WTC11 (cell line): ENCODE measurements around the gene SEMA5B. TPM values are rescaled to one million over a fixed set of nuclear protein-coding genes. Genes with fewer than 3 reads are reported as not detected.
A peak's percentile ranks its signal among the peaks of the same experiment; 100 is the strongest.

Source experiments
- ATAC-seq: fragments of 200-7000 bp; cut with Tn5 transposase; 2 replicates; pipeline ENCODE4 v1.10.0; 2021; ENCODE audit warnings: mild to moderate bottlenecking, moderate library complexity
- CTCF ChIA-PET: fragments of 300-600 bp; sonication (Branson Sonifier 250); formaldehyde crosslinking; loops from one replicate; lab custom pipeline; 2021; ENCODE audit warnings: antibody characterized with exemption; lab: Charles Lee
- POLR2A ChIA-PET: fragments of 350-600 bp; sonication (Branson Sonifier 250); formaldehyde crosslinking; loops from one replicate; lab custom pipeline; 2021; ENCODE audit warnings: antibody characterized with exemption; lab: Charles Lee
- DNase-seq: peaks from one replicate; pipeline ENCODE4 v3.0.0; 2021; ENCODE audit warnings: low spot score
- H3K27ac Mint-ChIP-seq: 2 replicates; pipeline ENCODE4 v1.8.0; 2021; ENCODE audit warnings: mixed read lengths
- H3K27me3 Mint-ChIP-seq: 2 replicates; pipeline ENCODE4 v1.8.0; 2021; ENCODE audit warnings: low read depth, mild to moderate bottlenecking, moderate library complexity, mixed read lengths
- H3K36me3 Mint-ChIP-seq: 2 replicates; pipeline ENCODE4 v1.8.0; 2021; ENCODE audit warnings: mixed read lengths
- H3K4me1 Mint-ChIP-seq: 2 replicates; pipeline ENCODE4 v1.8.0; 2022; ENCODE audit warnings: mixed read lengths
- H3K4me3 Mint-ChIP-seq: 2 replicates; pipeline ENCODE4 v1.8.0; 2021; ENCODE audit warnings: mild to moderate bottlenecking, moderate library complexity, mixed read lengths
- H3K9me3 Mint-ChIP-seq: 2 replicates; pipeline ENCODE4 v1.8.0; 2021; ENCODE audit warnings: mixed read lengths
- CBFB ChIP-seq: sonication (generic); formaldehyde crosslinking; IDR thresholded peaks from 2 replicates; pipeline ENCODE4 v1.8.1; 2022; ENCODE audit warnings: mild to moderate bottlenecking, low read depth, missing genetic modification reagents
- ELF4 ChIP-seq: sonication (generic); formaldehyde crosslinking; IDR thresholded peaks from 2 replicates; pipeline ENCODE4 v1.8.1; 2022; ENCODE audit warnings: low read depth, mild to moderate bottlenecking, moderate library complexity, missing genetic modification reagents
- GABPB1 ChIP-seq: sonication (generic); formaldehyde crosslinking; IDR thresholded peaks from 2 replicates; pipeline ENCODE4 v1.8.1; 2023; ENCODE audit warnings: mild to moderate bottlenecking, missing genetic modification reagents
- HMGA2 ChIP-seq: fragments of 250-450 bp; sonication (Bioruptor Pico); IDR thresholded peaks from 2 replicates; pipeline ENCODE4 v1.4.0; 2021; ENCODE audit warnings: mild to moderate bottlenecking, moderate library complexity
- KAT7 ChIP-seq: sonication (generic); formaldehyde crosslinking; IDR thresholded peaks from 2 replicates; pipeline ENCODE4 v1.8.1; 2023; ENCODE audit warnings: missing genetic modification reagents, mild to moderate bottlenecking, borderline replicate concordance
- MYBL2 ChIP-seq: sonication (generic); formaldehyde crosslinking; IDR thresholded peaks from 2 replicates; pipeline ENCODE4 v1.8.1; 2023; ENCODE audit warnings: mild to moderate bottlenecking, moderate library complexity, missing genetic modification reagents
- NFYB ChIP-seq: sonication (generic); formaldehyde crosslinking; conservative IDR thresholded peaks from 2 replicates; pipeline ENCODE4 v1.8.0; 2022; ENCODE audit warnings: low read depth, missing genetic modification reagents
- PRRX2 ChIP-seq: fragments of 250-450 bp; sonication (Bioruptor Pico); IDR thresholded peaks from 2 replicates; pipeline ENCODE4 v1.8.0; 2021; ENCODE audit warnings: mild to moderate bottlenecking
- RELA ChIP-seq: sonication (generic); formaldehyde crosslinking; IDR thresholded peaks from 2 replicates; pipeline ENCODE4 v1.8.1; 2022; ENCODE audit warnings: missing genetic modification reagents, mild to moderate bottlenecking, borderline replicate concordance
- RORB ChIP-seq: fragments of 250-450 bp; sonication (Bioruptor Pico); IDR thresholded peaks from 2 replicates; pipeline ENCODE4 v1.9.0; 2021; ENCODE audit warnings: mild to moderate bottlenecking
- SMAD3 ChIP-seq: sonication (generic); formaldehyde crosslinking; IDR thresholded peaks from 2 replicates; pipeline ENCODE4 v1.8.0; 2022; ENCODE audit warnings: missing genetic modification reagents, mild to moderate bottlenecking, borderline replicate concordance
- STAT6 ChIP-seq: sonication (generic); formaldehyde crosslinking; conservative IDR thresholded peaks from 2 replicates; pipeline ENCODE4 v1.8.1; 2023; ENCODE audit warnings: mild to moderate bottlenecking, low read depth, missing genetic modification reagents, moderate library complexity
- ZBTB21 ChIP-seq: sonication (generic); formaldehyde crosslinking; IDR thresholded peaks from 2 replicates; pipeline ENCODE4 v1.8.1; 2023; ENCODE audit warnings: mild to moderate bottlenecking, missing genetic modification reagents, borderline replicate concordance
- ZNF232 ChIP-seq: sonication (generic); formaldehyde crosslinking; IDR thresholded peaks from 2 replicates; pipeline ENCODE4 v1.8.0; 2022; ENCODE audit warnings: mild to moderate bottlenecking, missing genetic modification reagents
- ZNF396 ChIP-seq: fragments of 250-450 bp; sonication (Bioruptor Pico); IDR thresholded peaks from 2 replicates; pipeline ENCODE4 v1.8.0; 2021; ENCODE audit warnings: mild to moderate bottlenecking, moderate library complexity, borderline replicate concordance
- total RNA-seq: library from RNA; stranded (reverse); gene quantifications from 3 replicates; pipeline ENCODE4 v1.2.3, GENCODE V29; 2021
- TF ChIP-seq, protein P1 (sequence below): fragments of 250-450 bp; sonication (Bioruptor Pico); conservative IDR thresholded peaks from 2 replicates; pipeline ENCODE4 v1.9.0; 2021; ENCODE audit warnings: mild to moderate bottlenecking
- TF ChIP-seq, protein P2 (sequence below): fragments of 250-450 bp; sonication (Bioruptor Pico); IDR thresholded peaks from 2 replicates; pipeline ENCODE4 v1.8.0; 2021; ENCODE audit warnings: mild to moderate bottlenecking
- TF ChIP-seq, protein P3 (sequence below): sonication (generic); formaldehyde crosslinking; IDR thresholded peaks from 2 replicates; pipeline ENCODE4 v1.8.0; 2022; ENCODE audit warnings: mild to moderate bottlenecking, missing genetic modification reagents
- TF ChIP-seq, protein P4 (sequence below): sonication (generic); formaldehyde crosslinking; IDR thresholded peaks from 2 replicates; pipeline ENCODE4 v1.8.0; 2023; ENCODE audit warnings: missing genetic modification reagents

The SEMA5B gene
- total RNA-seq, 1 experiment from 2014 or later = 20.7 TPM

GRCh38 chr3:122938783-122939425, 88.7 kb downstream of the SEMA5B start:
- peaks cover 3% of the 10 kb centered on the region for H3K4me1 Mint-ChIP-seq
- DNase-seq = no peak
- ATAC-seq = no peak
- H3K27ac Mint-ChIP-seq = no peak overlapping the region
- ChIA-PET POLR2A (no interaction called here), CTCF (no interaction called here)
- TF ChIP-seq, protein P1, sequence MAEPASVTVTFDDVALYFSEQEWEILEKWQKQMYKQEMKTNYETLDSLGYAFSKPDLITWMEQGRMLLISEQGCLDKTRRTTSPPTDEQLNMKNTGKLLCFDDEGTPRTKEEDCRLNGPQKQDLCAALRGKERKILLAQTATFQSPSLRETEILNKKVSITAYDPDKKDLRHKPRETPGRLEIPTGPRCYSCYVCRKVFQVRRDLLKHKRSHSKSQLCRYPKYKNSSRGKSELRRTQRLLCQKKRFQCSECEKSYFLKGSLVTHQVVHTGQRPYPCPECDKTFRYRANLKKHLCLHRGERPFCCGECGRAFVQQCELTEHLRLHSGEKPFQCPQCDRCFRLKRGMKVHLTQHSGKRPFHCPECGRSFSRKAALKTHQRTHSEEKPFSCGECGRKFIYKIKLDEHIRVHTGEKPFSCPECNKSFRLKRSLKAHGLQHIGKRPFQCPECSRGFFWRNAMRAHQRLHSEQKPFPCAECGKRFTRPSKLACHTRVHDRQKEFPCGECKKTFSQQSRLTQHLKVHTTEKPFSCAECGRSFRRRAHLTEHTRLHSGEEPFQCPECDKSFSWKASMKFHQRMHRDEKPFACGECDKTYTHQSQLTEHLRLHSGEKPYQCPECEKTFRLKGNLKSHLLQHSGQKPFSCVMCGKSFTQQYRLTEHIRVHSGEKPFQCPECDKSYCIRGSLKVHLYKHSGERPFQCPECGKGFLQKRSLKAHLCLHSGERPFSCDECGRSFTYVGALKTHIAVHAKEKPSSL (CRISPR knock-in tag) = no peak
- TF ChIP-seq GABPB1 (peak; percentile 94), ELF4 (CRISPR knock-in tag) (no peak), CBFB (CRISPR knock-in tag) (no peak), ZNF232 (no peak), HMGA2 (no peak)
- TF ChIP-seq, protein P2, sequence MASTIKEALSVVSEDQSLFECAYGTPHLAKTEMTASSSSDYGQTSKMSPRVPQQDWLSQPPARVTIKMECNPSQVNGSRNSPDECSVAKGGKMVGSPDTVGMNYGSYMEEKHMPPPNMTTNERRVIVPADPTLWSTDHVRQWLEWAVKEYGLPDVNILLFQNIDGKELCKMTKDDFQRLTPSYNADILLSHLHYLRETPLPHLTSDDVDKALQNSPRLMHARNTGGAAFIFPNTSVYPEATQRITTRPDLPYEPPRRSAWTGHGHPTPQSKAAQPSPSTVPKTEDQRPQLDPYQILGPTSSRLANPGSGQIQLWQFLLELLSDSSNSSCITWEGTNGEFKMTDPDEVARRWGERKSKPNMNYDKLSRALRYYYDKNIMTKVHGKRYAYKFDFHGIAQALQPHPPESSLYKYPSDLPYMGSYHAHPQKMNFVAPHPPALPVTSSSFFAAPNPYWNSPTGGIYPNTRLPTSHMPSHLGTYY (CRISPR knock-in tag) = no peak
- no peak overlapping the region for H3K4me3 Mint-ChIP-seq
- peaks cover 3% of the 10 kb centered on the region for H3K27me3 Mint-ChIP-seq
- H3K36me3 Mint-ChIP-seq = no peaks in the 10 kb centered on the region
- no peaks in the 10 kb centered on the region for H3K9me3 Mint-ChIP-seq

- ATAC-seq = no peak
- POLR2A ChIA-PET = no interaction called here
- CTCF ChIA-PET = interaction anchor here (1.3 kb wide), 1 partner anchor 11 kb away, joined by 4 read pairs; no protein-coding TSS in a partner anchor
These were observed 89.8 kb downstream of the SEMA5B start for GRCh38 chr3:122937745-122938144.

More at GRCh38 chr3:122937745-122938144, 89.8 kb downstream of the SEMA5B start:
- no peak for TF ChIP-seq KAT7
- TF ChIP-seq SMAD3 (CRISPR knock-in tag) = no peak
- TF ChIP-seq STAT6 (CRISPR knock-in tag) = no peak
- no peak for TF ChIP-seq ZNF396
- no peak for TF ChIP-seq ZBTB21 (CRISPR knock-in tag)
- no peak for TF ChIP-seq MYBL2 (CRISPR knock-in tag)
- TF ChIP-seq, protein P3, sequence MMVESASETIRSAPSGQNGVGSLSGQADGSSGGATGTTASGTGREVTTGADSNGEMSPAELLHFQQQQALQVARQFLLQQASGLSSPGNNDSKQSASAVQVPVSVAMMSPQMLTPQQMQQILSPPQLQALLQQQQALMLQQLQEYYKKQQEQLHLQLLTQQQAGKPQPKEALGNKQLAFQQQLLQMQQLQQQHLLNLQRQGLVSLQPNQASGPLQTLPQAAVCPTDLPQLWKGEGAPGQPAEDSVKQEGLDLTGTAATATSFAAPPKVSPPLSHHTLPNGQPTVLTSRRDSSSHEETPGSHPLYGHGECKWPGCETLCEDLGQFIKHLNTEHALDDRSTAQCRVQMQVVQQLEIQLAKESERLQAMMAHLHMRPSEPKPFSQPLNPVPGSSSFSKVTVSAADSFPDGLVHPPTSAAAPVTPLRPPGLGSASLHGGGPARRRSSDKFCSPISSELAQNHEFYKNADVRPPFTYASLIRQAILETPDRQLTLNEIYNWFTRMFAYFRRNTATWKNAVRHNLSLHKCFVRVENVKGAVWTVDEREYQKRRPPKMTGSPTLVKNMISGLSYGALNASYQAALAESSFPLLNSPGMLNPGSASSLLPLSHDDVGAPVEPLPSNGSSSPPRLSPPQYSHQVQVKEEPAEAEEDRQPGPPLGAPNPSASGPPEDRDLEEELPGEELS (CRISPR knock-in tag) = no peak
- no peak for TF ChIP-seq NFYB
- TF ChIP-seq, protein P4, sequence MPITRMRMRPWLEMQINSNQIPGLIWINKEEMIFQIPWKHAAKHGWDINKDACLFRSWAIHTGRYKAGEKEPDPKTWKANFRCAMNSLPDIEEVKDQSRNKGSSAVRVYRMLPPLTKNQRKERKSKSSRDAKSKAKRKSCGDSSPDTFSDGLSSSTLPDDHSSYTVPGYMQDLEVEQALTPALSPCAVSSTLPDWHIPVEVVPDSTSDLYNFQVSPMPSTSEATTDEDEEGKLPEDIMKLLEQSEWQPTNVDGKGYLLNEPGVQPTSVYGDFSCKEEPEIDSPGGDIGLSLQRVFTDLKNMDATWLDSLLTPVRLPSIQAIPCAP = no peak
- TF ChIP-seq RORB (CRISPR knock-in tag) = no peak
- no peak for TF ChIP-seq RELA
- TF ChIP-seq PRRX2 (CRISPR knock-in tag) = no peak
- TF ChIP-seq, all 79 proteins: peak for 0
- Mint-ChIP-seq H3K27ac (0 out of 2 replicates have a peak overlapping the region, but pooled peaks have one; percentile 11), H3K27me3 (no peaks in the 10 kb centered on the region), H3K4me1 (no peaks in the 10 kb centered on the region), H3K36me3 (no peaks in the 10 kb centered on the region), H3K4me3 (no peak overlapping the region), H3K9me3 (no peaks in the 10 kb centered on the region)
- no peak for DNase-seq
